Activated CD8-positive, alpha-beta memory T cell treated with anti-CD3 and anti-CD28 coated beads, Interleukin-2, amount 10 ng/mL, durations not matched to agents 7 days and 5 days (primary cell): ENCODE measurements around the gene CNTFR. TPM values are rescaled to one million over a fixed set of nuclear protein-coding genes. Genes with fewer than 3 reads are reported as not detected.

ENCODE experiments used
- ATAC-seq: fragments of 150-1000 bp; cut with Tn5 transposase; one replicate; pipeline ENCODE4 v1.10.0; 2021; ENCODE audit warnings: moderate library complexity
- CTCF ChIA-PET: fragments of 350-600 bp; sonication (Branson Sonifier 250); formaldehyde crosslinking; loops from one replicate; lab custom pipeline; 2021; ENCODE audit warnings: antibody characterized with exemption; lab: Charles Lee
- DNase-seq: peaks from one replicate; pipeline ENCODE4 v3.0.0-alpha.2; 2020
- H3K27ac Mint-ChIP-seq: one replicate; pipeline ENCODE4 v1.8.0; 2021; ENCODE audit warnings: mild to moderate bottlenecking, mixed read lengths
- H3K27me3 Mint-ChIP-seq: one replicate; pipeline ENCODE4 v1.8.0; 2021; ENCODE audit warnings: mixed read lengths
- H3K36me3 Mint-ChIP-seq: one replicate; pipeline ENCODE4 v1.8.0; 2021; ENCODE audit warnings: mild to moderate bottlenecking, mixed read lengths
- H3K4me1 Mint-ChIP-seq: one replicate; pipeline ENCODE4 v1.8.0; 2021; ENCODE audit warnings: mixed read lengths
- H3K4me3 Mint-ChIP-seq: one replicate; pipeline ENCODE4 v1.8.0; 2021; ENCODE audit warnings: mild to moderate bottlenecking, moderate library complexity, mixed read lengths
- H3K9me3 Mint-ChIP-seq: one replicate; pipeline ENCODE4 v1.8.0; 2022; ENCODE audit warnings: low read depth, mixed read lengths
- total RNA-seq, 2 experiments: library from RNA; stranded (reverse); gene quantifications; one replicate each; pipeline ENCODE4 v1.2.3, GENCODE V29; 2021

CNTFR gene
- total RNA-seq, 2 experiments from 2014 or later = not detected

GRCh38 chr9:34579104-34579807 lies 10.3 kb downstream of the CNTFR start:
- H3K36me3 Mint-ChIP-seq = no peaks in the 10 kb centered on the region
- H3K9me3 Mint-ChIP-seq = no peaks in the 10 kb centered on the region
- H3K4me3 Mint-ChIP-seq = no peak overlapping the region
- DNase-seq (no peak), ATAC-seq (no peak)
- CTCF ChIA-PET = interaction anchor here (0.6 to 1.4 kb wide), 3 partner anchors 12 to 176 kb away, joined by 3 read pairs; no protein-coding TSS in a partner anchor
- H3K4me1 Mint-ChIP-seq = no peaks in the 10 kb centered on the region
- no peak overlapping the region for H3K27ac Mint-ChIP-seq
- peaks cover 71% of the 10 kb centered on the region for H3K27me3 Mint-ChIP-seq

DNA sequence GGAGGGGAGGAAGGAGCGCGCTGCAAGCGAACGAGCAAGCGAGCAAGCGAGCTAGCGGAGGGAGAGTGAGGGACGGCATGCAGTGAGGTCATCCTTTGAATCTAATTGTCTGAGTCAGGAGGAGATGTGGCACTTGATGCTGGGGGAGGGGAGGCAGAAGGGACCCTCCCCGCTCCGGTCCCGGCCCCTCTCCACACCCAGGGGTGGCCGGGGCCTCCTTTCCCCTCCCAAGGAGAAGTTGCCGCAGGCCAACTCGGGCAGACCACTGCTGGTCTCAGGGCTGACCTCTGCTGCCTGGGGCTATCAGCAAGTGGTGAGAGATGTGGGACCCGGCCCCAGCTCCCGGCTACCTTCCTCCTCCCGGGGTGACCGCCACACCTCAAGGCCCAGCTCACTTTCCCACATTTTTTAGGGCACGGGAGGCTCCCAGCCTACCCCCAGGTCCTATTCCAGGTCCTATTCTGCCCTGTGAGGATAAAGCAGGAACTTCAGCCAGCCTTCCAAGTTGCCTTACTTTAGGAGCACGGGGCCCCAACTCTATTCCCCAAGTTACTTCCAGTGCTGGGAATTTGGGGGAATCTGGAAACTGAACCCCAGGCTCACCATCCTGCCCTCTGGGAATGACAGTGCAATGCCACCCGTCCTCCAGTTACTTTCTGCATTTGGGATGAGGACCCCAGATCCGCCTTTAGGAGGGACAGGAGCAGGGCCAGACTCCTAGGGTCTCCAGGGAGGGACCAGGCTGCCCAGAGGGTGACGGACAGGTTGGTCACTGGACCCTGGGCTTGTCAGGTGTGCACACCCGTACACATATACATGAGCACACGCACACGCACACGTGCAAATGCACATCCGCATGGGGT lies 11.1 kb downstream of the CNTFR start:
- H3K4me3 Mint-ChIP-seq = no peak overlapping the region
- CTCF ChIA-PET = interaction anchor here (0.6 to 1.4 kb wide), 3 partner anchors 13 to 175 kb away, joined by 3 to 4 read pairs (median 3); no protein-coding TSS in a partner anchor

GRCh38 chr9:34577400-34578240 lies 11.9 kb downstream of the CNTFR start:
- DNase-seq = no peak
- Mint-ChIP-seq H3K27ac (no peak overlapping the region), H3K4me1 (no peaks in the 10 kb centered on the region), H3K27me3 (peaks cover 57% of the 10 kb centered on the region), H3K9me3 (no peaks in the 10 kb centered on the region), H3K36me3 (no peaks in the 10 kb centered on the region), H3K4me3 (no peak overlapping the region)
- ATAC-seq = no peak
- CTCF ChIA-PET = interaction anchor here (1.2 to 1.4 kb wide), 2 partner anchors 14 to 30 kb away, joined by 3 to 4 read pairs; no protein-coding TSS in a partner anchor

More for the DNA sequence above, 11.1 kb downstream of the CNTFR start:
- Mint-ChIP-seq H3K36me3 (no peaks in the 10 kb centered on the region), H3K9me3 (no peaks in the 10 kb centered on the region), H3K27me3 (peaks cover 65% of the 10 kb centered on the region), H3K4me1 (no peaks in the 10 kb centered on the region), H3K27ac (no peak overlapping the region)
- ATAC-seq = no peak
- DNase-seq = no peak

DNA sequence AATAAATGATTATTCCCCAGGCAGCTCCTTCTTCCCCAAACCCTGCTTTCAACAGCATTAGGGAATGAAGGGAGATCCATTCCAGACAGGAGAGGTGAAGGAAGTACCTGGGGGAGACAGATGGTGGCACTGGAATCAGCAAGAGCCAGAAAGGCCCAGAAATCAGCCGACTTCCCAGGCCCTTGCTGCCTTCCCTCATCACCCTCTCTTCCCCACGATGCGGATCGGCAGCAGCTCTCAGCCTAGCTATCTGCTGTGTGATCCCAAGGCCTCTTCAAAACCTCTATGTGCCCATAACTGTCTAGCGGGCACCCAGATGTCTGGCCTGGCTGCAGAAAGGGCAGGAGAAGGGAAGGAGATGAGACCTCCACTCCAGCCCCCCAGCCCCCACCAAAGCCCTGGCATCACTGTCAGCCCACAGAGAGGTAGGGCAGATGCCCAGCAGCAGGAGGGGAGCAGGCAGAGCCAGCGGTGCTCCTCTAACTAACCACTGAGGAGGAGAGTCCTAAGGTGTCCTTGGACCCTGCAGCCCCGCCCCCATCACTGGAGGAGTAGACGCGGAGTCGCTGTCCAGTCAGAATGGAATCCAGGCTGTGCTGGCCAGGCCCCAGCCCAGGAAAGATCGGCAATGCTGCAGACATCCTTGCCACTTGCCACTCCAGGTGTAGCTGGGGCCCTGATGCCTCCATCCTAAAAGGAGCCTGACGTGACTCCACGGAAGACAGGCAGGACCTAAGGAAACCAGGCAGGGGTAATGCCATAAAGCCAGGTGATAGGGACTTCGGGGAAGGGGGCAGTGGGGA lies 12.7 kb downstream of the CNTFR start:
- ATAC-seq (no peak), DNase-seq (no peak)
- no peaks in the 10 kb centered on the region for H3K36me3 Mint-ChIP-seq
- CTCF ChIA-PET = interaction anchor here (1.2 kb wide), 2 partner anchors 15 to 29 kb away, joined by 3 to 4 read pairs; no protein-coding TSS in a partner anchor
- H3K27ac Mint-ChIP-seq = no peak overlapping the region
- peaks cover 53% of the 10 kb centered on the region for H3K27me3 Mint-ChIP-seq
- H3K4me1 Mint-ChIP-seq = no peaks in the 10 kb centered on the region
- no peak overlapping the region for H3K4me3 Mint-ChIP-seq
- no peaks in the 10 kb centered on the region for H3K9me3 Mint-ChIP-seq

- H3K27me3 Mint-ChIP-seq = peaks cover 46% of the 10 kb centered on the region
- ATAC-seq (no peak), DNase-seq (no peak)
- CTCF ChIA-PET = interaction anchor here (1.2 kb wide), 1 partner anchor 16 kb away, joined by 3 read pairs; no protein-coding TSS in a partner anchor
- H3K27ac Mint-ChIP-seq = no peak overlapping the region
- no peak overlapping the region for H3K4me3 Mint-ChIP-seq
- no peaks in the 10 kb centered on the region for H3K36me3 Mint-ChIP-seq
- H3K9me3 Mint-ChIP-seq = no peaks in the 10 kb centered on the region
- no peaks in the 10 kb centered on the region for H3K4me1 Mint-ChIP-seq
Observed at GRCh38 chr9:34575862-34576596, 13.5 kb downstream of the CNTFR start.

DNA sequence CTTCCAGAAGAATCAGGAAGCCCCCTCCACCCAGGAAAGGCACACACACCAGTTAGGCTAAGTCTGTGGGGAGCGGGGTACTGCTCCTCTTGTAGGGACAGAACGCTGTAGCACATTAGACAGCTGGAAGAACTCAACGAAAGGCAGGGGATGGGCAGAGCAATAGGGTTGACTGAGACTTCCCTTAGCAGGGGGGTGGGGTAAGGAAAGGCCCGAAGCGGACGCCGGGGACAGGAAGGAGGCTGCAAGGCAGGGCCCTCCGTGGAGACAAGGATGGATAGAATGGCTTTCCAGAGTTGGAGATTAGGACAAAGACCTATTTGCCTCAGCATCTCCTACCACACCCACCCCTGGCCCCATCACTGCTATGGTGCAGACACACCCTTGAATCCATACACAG lies 14.3 kb downstream of the CNTFR start:
- Mint-ChIP-seq H3K9me3 (no peaks in the 10 kb centered on the region), H3K4me3 (no peak overlapping the region), H3K27ac (no peak overlapping the region), H3K27me3 (peaks cover 38% of the 10 kb centered on the region), H3K4me1 (no peaks in the 10 kb centered on the region), H3K36me3 (no peaks in the 10 kb centered on the region)
- DNase-seq (no peak), ATAC-seq (no peak)
- CTCF ChIA-PET = interaction anchor here (1.1 to 2.2 kb wide), 3 partner anchors 16 to 29 kb away, joined by 3 to 5 read pairs (median 3); no protein-coding TSS in a partner anchor

GRCh38 chr9:34574571-34574970 lies 15.0 kb downstream of the CNTFR start:
- Mint-ChIP-seq H3K4me3 (no peak overlapping the region), H3K9me3 (no peaks in the 10 kb centered on the region), H3K27me3 (peaks cover 36% of the 10 kb centered on the region), H3K4me1 (no peaks in the 10 kb centered on the region), H3K36me3 (no peaks in the 10 kb centered on the region), H3K27ac (no peak overlapping the region)
- CTCF ChIA-PET = interaction anchor here (1.1 to 2.2 kb wide), 3 partner anchors 17 to 30 kb away, joined by 3 to 5 read pairs (median 3); no protein-coding TSS in a partner anchor
- DNase-seq (no peak), ATAC-seq (no peak)

- Mint-ChIP-seq H3K4me3 (no peak overlapping the region), H3K36me3 (no peaks in the 10 kb centered on the region), H3K27me3 (peaks cover 30% of the 10 kb centered on the region), H3K27ac (no peak overlapping the region), H3K4me1 (no peaks in the 10 kb centered on the region), H3K9me3 (no peaks in the 10 kb centered on the region)
- CTCF ChIA-PET = interaction anchor here (1.4 to 2.2 kb wide), 2 partner anchors 17 to 30 kb away, joined by 3 to 5 read pairs; no protein-coding TSS in a partner anchor
- ATAC-seq = no peak
- DNase-seq = no peak
Observed at GRCh38 chr9:34573599-34574325, 15.8 kb downstream of the CNTFR start.

- Mint-ChIP-seq H3K36me3 (no peaks in the 10 kb centered on the region), H3K4me1 (no peaks in the 10 kb centered on the region), H3K27ac (no peak overlapping the region), H3K9me3 (no peaks in the 10 kb centered on the region), H3K4me3 (no peak overlapping the region), H3K27me3 (peaks cover 26% of the 10 kb centered on the region)
- CTCF ChIA-PET = no interaction called here
- no peak for DNase-seq
- ATAC-seq = no peak
Observed at GRCh38 chr9:34572628-34573027, 16.9 kb downstream of the CNTFR start.

- no peak for ATAC-seq
- CTCF ChIA-PET = interaction anchor here (2.6 kb wide), 1 partner anchor 20 kb away, joined by 8 read pairs; no protein-coding TSS in a partner anchor
Observed at GRCh38 chr9:34572092-34572491, 17.4 kb downstream of the CNTFR start.

DNA sequence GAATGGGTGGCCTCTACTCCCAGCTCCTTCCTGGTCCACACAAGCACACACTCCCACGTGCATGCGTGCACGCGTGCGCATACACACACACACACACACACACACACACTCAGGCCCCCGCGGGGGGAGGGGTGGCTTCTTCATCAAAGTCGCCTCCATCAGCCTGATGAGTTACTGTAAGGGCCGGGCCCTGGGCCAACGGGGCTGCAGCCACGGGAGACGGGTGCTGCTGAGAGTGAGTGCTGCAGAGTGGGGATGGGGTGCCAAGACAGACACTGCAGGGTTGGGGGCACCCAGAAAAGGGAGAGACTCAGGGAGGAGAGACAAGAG lies 18.1 kb downstream of the CNTFR start:
- H3K36me3 Mint-ChIP-seq = no peaks in the 10 kb centered on the region
- H3K27ac Mint-ChIP-seq = no peak overlapping the region
- no peak for DNase-seq
- peaks cover 22% of the 10 kb centered on the region for H3K27me3 Mint-ChIP-seq
- no peaks in the 10 kb centered on the region for H3K9me3 Mint-ChIP-seq
- H3K4me1 Mint-ChIP-seq = no peaks in the 10 kb centered on the region
- no peak overlapping the region for H3K4me3 Mint-ChIP-seq
- ATAC-seq = no peak
- CTCF ChIA-PET = interaction anchor here (2.6 kb wide), 1 partner anchor 20 kb away, joined by 8 read pairs; no protein-coding TSS in a partner anchor

More at GRCh38 chr9:34572092-34572491, 17.4 kb downstream of the CNTFR start:
- H3K36me3 Mint-ChIP-seq = no peaks in the 10 kb centered on the region
- H3K27ac Mint-ChIP-seq = no peak overlapping the region
- no peaks in the 10 kb centered on the region for H3K4me1 Mint-ChIP-seq
- no peak for DNase-seq
- H3K9me3 Mint-ChIP-seq = no peaks in the 10 kb centered on the region
- no peak overlapping the region for H3K4me3 Mint-ChIP-seq
- peaks cover 26% of the 10 kb centered on the region for H3K27me3 Mint-ChIP-seq
